Uterus (tissue), 2 donors: ENCODE data around the gene FEM1B.

Experiments used
- POLR2A ChIP-seq, 2 donors: fragments of 450-650 bp; IDR thresholded peaks; one replicate each; pipeline ENCODE4 v1.6.1; 2016; ENCODE audit warnings: antibody characterized with exemption in 2 of 2, mild to moderate bottlenecking in 1 of 2, moderate library complexity in 1 of 2
- TF ChIP-seq, protein P1 (sequence below), 4 experiments: fragments of 200-600 bp in 2 of 4; fragments of 450-650 bp in 2 of 4; sonication (generic) in 2 of 4; IDR thresholded peaks; one replicate each; pipeline ENCODE4 v1.5.1; 2016 to 2019; ENCODE audit warnings: antibody characterized with exemption in 4 of 4, mild to moderate bottlenecking in 2 of 4, moderate library complexity in 1 of 4

DNA sequence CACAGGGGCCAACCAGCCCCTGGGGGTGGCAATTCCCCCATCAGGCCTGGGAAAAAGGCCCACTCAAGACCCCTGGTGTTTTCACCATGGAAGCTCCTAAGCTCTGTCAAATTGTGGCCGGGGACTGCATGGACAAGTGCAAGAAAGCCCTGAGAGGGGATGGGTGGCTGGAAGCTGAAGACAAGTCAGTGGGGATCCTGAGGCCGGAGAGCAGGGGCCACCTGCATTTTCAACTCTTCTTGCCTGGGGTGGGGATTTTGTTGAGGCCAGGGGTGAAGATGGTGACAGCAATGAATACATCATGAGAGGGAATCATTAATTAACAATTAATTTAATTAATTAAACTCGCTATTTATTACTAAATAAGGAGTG is 33.9 kb downstream of the FEM1B start:
- TF ChIP-seq, protein P1, sequence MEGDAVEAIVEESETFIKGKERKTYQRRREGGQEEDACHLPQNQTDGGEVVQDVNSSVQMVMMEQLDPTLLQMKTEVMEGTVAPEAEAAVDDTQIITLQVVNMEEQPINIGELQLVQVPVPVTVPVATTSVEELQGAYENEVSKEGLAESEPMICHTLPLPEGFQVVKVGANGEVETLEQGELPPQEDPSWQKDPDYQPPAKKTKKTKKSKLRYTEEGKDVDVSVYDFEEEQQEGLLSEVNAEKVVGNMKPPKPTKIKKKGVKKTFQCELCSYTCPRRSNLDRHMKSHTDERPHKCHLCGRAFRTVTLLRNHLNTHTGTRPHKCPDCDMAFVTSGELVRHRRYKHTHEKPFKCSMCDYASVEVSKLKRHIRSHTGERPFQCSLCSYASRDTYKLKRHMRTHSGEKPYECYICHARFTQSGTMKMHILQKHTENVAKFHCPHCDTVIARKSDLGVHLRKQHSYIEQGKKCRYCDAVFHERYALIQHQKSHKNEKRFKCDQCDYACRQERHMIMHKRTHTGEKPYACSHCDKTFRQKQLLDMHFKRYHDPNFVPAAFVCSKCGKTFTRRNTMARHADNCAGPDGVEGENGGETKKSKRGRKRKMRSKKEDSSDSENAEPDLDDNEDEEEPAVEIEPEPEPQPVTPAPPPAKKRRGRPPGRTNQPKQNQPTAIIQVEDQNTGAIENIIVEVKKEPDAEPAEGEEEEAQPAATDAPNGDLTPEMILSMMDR (IDR thresholded peaks at IDR 0.05), result no peak
- TF ChIP-seq POLR2A (IDR thresholded peaks at IDR 0.05), result no peak
